ENCODE measurements around the gene ZNF222. TPM values are rescaled to one million over a fixed set of nuclear protein-coding genes. Genes with fewer than 3 reads are reported as not detected.

The ZNF222 gene
- total and polyA plus RNA-seq, 2 of the 8 experiments (the other 6 are each of a cell fraction or from before 2014, with no cell fraction given), result 1.7 to 3.4 TPM

- H3K27me3 ChIP-seq (replicated peaks in 1 of 4; ENCODE audit: control insufficient read depth in 3 of 4, extremely low read depth in 1 of 4, insufficient read depth in 3 of 4, low read length in 3 of 4), result peaks cover 0 to 5% (median 2%) of the 10 kb centered on the region in 4 experiments; a peak in 3 of 7 replicates
- peaks cover 9% of the 10 kb centered on the region for H3K23me2 ChIP-seq (ENCODE audit: low read depth, low read length)
- no peaks in the 10 kb centered on the region; a peak in 1 of 4 replicates for H3K79me2 ChIP-seq (ENCODE audit: control insufficient read depth in 1 of 2, insufficient read depth in 2 of 2, low read length in 2 of 2)
- ChIA-PET CTCF (ENCODE audit: partially characterized antibody) (interaction anchor here (1.5 kb wide), 1 partner anchor 11 kb away, joined by 5 read pairs; no protein-coding TSS in a partner anchor), POLR2A (ENCODE audit: partially characterized antibody) (interaction anchor here (1.4 to 1.5 kb wide), 3 partner anchors 8 to 12 kb away, joined by 3 read pairs; no protein-coding TSS in a partner anchor)
- H2BK15ac ChIP-seq (ENCODE audit: low read length), result no peak overlapping the region
- H2BK12ac ChIP-seq (ENCODE audit: low read depth, low read length), result no peak overlapping the region
- H3K27ac ChIP-seq (ENCODE audit: low read depth, low read length), result no peak overlapping the region
- H4K20me1 ChIP-seq (replicated peaks in 1 of 2; ENCODE audit: control insufficient read depth in 1 of 2, insufficient read depth in 2 of 2, low read length in 2 of 2), result no peaks in the 10 kb centered on the region
- H2AK5ac ChIP-seq (ENCODE audit: low read depth, low read length), result no peak overlapping the region
- no peak overlapping the region for H3K4ac ChIP-seq (replicated peaks; ENCODE audit: insufficient read length, low read depth, low read length)
- no peak overlapping the region for H3K18ac ChIP-seq (ENCODE audit: extremely low read depth, low read length)
- H3K36me3 ChIP-seq (ENCODE audit: control insufficient read depth in 2 of 4, insufficient read depth in 4 of 4, low read length in 3 of 4), result peaks cover 3 to 31% (median 19%) of the 10 kb centered on the region in 4 experiments; a peak in 5 of 8 replicates
- no peak for DNase-seq (ENCODE audit: low read depth in 1 of 2, low spot score in 2 of 2)
- H3K23ac ChIP-seq (ENCODE audit: insufficient read length), result no peak overlapping the region
- H3K79me1 ChIP-seq (ENCODE audit: low read depth, low read length), result no peaks in the 10 kb centered on the region
- H2BK120ac ChIP-seq (replicated peaks; ENCODE audit: low read depth, low read length), result no peak overlapping the region
- H2BK20ac ChIP-seq (ENCODE audit: low read length), result no peak overlapping the region
- H4K8ac ChIP-seq (ENCODE audit: extremely low read depth, insufficient read depth, low read length), result no peak overlapping the region
- H2BK5ac ChIP-seq (ENCODE audit: low read depth, low read length), result no peak overlapping the region
- H3K56ac ChIP-seq (replicated peaks; ENCODE audit: insufficient read length, low read depth, low read length), result no peak overlapping the region
- 75% methylated on average over 1 of the region's 1 CpG; no CpG with 5 or more reads in 1 of the 2 experiments for WGBS, 2 experiments (ENCODE audit: extremely low coverage in 1 of 2, insufficient coverage in 1 of 2, insufficient read length in 1 of 2, insufficient replicate concordance in 2 of 2, low coverage in 1 of 2, low lambda C conversion rate in 2 of 2, missing lambda C conversion rate in 1 of 2)
- no peak overlapping the region for H3K9ac ChIP-seq (replicated peaks in 1 of 4; ENCODE audit: extremely low read depth in 1 of 4, low read depth in 3 of 4, low read length in 3 of 4)
- H4K5ac ChIP-seq (ENCODE audit: insufficient read length, low read depth, low read length), result no peak overlapping the region
- no peak overlapping the region for H2AFZ ChIP-seq (ENCODE audit: low read length)
- H3K4me2 ChIP-seq (ENCODE audit: insufficient read depth in 1 of 2, low read depth in 2 of 2, low read length in 2 of 2), result no peak overlapping the region
- no peak overlapping the region for H3K4me3 ChIP-seq (ENCODE audit: extremely low read depth in 1 of 4, insufficient read depth in 2 of 4, low read depth in 3 of 4, low read length in 4 of 4)
- no peak overlapping the region for H4K91ac ChIP-seq (replicated peaks; ENCODE audit: insufficient read length, low read length)
- no peak overlapping the region for H3K14ac ChIP-seq (ENCODE audit: insufficient read length)
- H3K9me3 ChIP-seq (ENCODE audit: insufficient read depth in 2 of 2, low read depth in 1 of 2, low read length in 1 of 2), result peaks cover 26 to 29% of the 10 kb centered on the region in 2 experiments
- peaks cover 0 to 1% (median 0%) of the 10 kb centered on the region in 4 experiments; a peak in 2 of 7 replicates for H3K4me1 ChIP-seq (replicated peaks in 1 of 4; ENCODE audit: control insufficient read depth in 3 of 4, insufficient read depth in 4 of 4, low read length in 3 of 4)
- no peak for FAIRE-seq
Observed at GRCh38 chr19:44069415-44069814, 44.2 kb downstream of the ZNF222 start.

All from H1 (cell line).